ENCODE results near the gene MRE11. TPM values are rescaled to one million over a fixed set of nuclear protein-coding genes. Genes with fewer than 3 reads are reported as not detected.

Gene MRE11
- total RNA-seq, 3 donors from 2014 or later: 15.3 to 18.0 (median 16.9) TPM

- ATAC-seq (no peak), DNase-seq (no peak)
- H3K9me3 ChIP-seq: no peaks in the 10 kb centered on the region
- intact Hi-C loops (cut with DNase I, micrococcal nuclease): no loop called here
- H3K4me1 ChIP-seq (ENCODE audit: low read depth): no peaks in the 10 kb centered on the region
- no peak for TF ChIP-seq CTCF (IDR thresholded peaks at IDR 0.05)
- no peaks in the 10 kb centered on the region for H3K36me3 ChIP-seq (ENCODE audit: low read depth)
- H3K4me3 ChIP-seq: no peak overlapping the region
Measured at GRCh38 chr11:94457118-94458029, 36.3 kb downstream of the MRE11 start.

GRCh38 chr11:94455861-94456260 lies 37.8 kb downstream of the MRE11 start:
- H3K4me1 ChIP-seq (ENCODE audit: low read depth): no peaks in the 10 kb centered on the region
- H3K9me3 ChIP-seq: no peaks in the 10 kb centered on the region
- TF ChIP-seq CTCF (IDR thresholded peaks at IDR 0.05): no peak
- intact Hi-C loops (cut with DNase I, micrococcal nuclease): no loop called here
- H3K36me3 ChIP-seq (ENCODE audit: low read depth): no peaks in the 10 kb centered on the region
- no peak for ATAC-seq
- H3K4me3 ChIP-seq: no peak overlapping the region
- no peak for DNase-seq

GRCh38 chr11:94454301-94454700 lies 39.3 kb downstream of the MRE11 start:
- H3K36me3 ChIP-seq (ENCODE audit: low read depth): no peaks in the 10 kb centered on the region
- no peaks in the 10 kb centered on the region for H3K4me1 ChIP-seq (ENCODE audit: low read depth)
- H3K4me3 ChIP-seq: no peak overlapping the region
- no peaks in the 10 kb centered on the region for H3K9me3 ChIP-seq
- DNase-seq (no peak), ATAC-seq (no peak)
- intact Hi-C loops (cut with DNase I, micrococcal nuclease): no loop called here
- no peak for TF ChIP-seq CTCF (IDR thresholded peaks at IDR 0.05)

- DNase-seq (no peak), ATAC-seq (no peak)
- Histone ChIP-seq H3K4me3 (no peak overlapping the region), H3K4me1 (ENCODE audit: low read depth) (no peaks in the 10 kb centered on the region), H3K9me3 (no peaks in the 10 kb centered on the region), H3K36me3 (ENCODE audit: low read depth) (no peaks in the 10 kb centered on the region)
- TF ChIP-seq CTCF (IDR thresholded peaks at IDR 0.05): no peak
- intact Hi-C loops (cut with DNase I, micrococcal nuclease): no loop called here
Measured at GRCh38 chr11:94452988-94453387, 40.7 kb downstream of the MRE11 start.

GRCh38 chr11:94450048-94450447 lies 43.6 kb downstream of the MRE11 start:
- no peaks in the 10 kb centered on the region for H3K4me1 ChIP-seq (ENCODE audit: low read depth)
- DNase-seq (no peak), ATAC-seq (no peak)
- intact Hi-C loops (cut with DNase I, micrococcal nuclease): no loop called here
- H3K36me3 ChIP-seq (ENCODE audit: low read depth): no peaks in the 10 kb centered on the region
- TF ChIP-seq CTCF (IDR thresholded peaks at IDR 0.05): no peak
- no peaks in the 10 kb centered on the region for H3K9me3 ChIP-seq
- H3K4me3 ChIP-seq: no peak overlapping the region

Measured in mucosa of descending colon (tissue), 3 donors.